Vagina (tissue), 2 donors: ENCODE data around the gene TBC1D22A. TPM values are rescaled to one million over a fixed set of nuclear protein-coding genes. Genes with fewer than 3 reads are reported as not detected.

Source experiments
- DNase-seq, 2 donors: peaks; one replicate each; pipeline ENCODE4 v3.0.0-alpha.2; 2017; ENCODE audit errors: extremely low spot score in 2 of 2
- H3K27ac ChIP-seq: fragments of 200-600 bp; sonication (generic); one replicate; pipeline ENCODE4 v1.5.1; 2019
- H3K27me3 ChIP-seq: fragments of 200-600 bp; sonication (generic); one replicate; pipeline ENCODE4 v1.5.1; 2019
- H3K36me3 ChIP-seq, 2 donors: fragments of 200-600 bp; sonication (generic); one replicate each; pipeline ENCODE4 v1.5.1; 2017 to 2019
- H3K4me1 ChIP-seq: fragments of 200-600 bp; sonication (generic); one replicate; pipeline ENCODE4 v1.5.1; 2019
- H3K4me3 ChIP-seq, 2 donors: fragments of 200-600 bp; sonication (generic); 1 replicate in 1 of 2; 2 replicates in 1 of 2; pipeline ENCODE4 v1.5.1; 2016 to 2019
- H3K9me3 ChIP-seq: fragments of 200-600 bp; sonication (generic); one replicate; pipeline ENCODE4 v1.5.1; 2019
- POLR2A ChIP-seq, 2 donors: fragments of 450-650 bp; IDR thresholded peaks; one replicate each; pipeline ENCODE4 v1.6.1; 2017; ENCODE audit warnings: antibody characterized with exemption in 2 of 2, mild to moderate bottlenecking in 2 of 2, moderate library complexity in 2 of 2
- POLR2AphosphoS5 ChIP-seq, 2 donors: sonication (generic); formaldehyde crosslinking; IDR thresholded peaks; one replicate each; pipeline ENCODE4 v1.9.0; 2017; ENCODE audit warnings: antibody characterized with exemption in 2 of 2, mild to moderate bottlenecking in 2 of 2, low read depth in 1 of 2; ENCODE audit not compliant: insufficient read depth in 1 of 2
- intact Hi-C: fragments of 100-400 bp; cut with DNase I; formaldehyde crosslinking; loops from one replicate; pipeline ENCODE4 v1.15.1; 2023
- total RNA-seq: library from RNA; depleted of rRNA; stranded (reverse); fragments of >200 nt; gene quantifications from one replicate; pipeline ENCODE4 v1.2.3, GENCODE V29; 2016
- TF ChIP-seq, protein P1 (sequence below), 3 experiments: fragments of 450-650 bp in 2 of 3; fragments of 200-600 bp in 1 of 3; sonication (generic) in 1 of 3; IDR thresholded peaks; one replicate each; pipeline ENCODE4 v1.5.1; 2017 to 2019; ENCODE audit warnings: antibody characterized with exemption in 3 of 3, mild to moderate bottlenecking in 2 of 3, moderate library complexity in 2 of 3

The TBC1D22A gene
- total RNA-seq, 1 donor from 2014 or later: 38.3 TPM

DNA sequence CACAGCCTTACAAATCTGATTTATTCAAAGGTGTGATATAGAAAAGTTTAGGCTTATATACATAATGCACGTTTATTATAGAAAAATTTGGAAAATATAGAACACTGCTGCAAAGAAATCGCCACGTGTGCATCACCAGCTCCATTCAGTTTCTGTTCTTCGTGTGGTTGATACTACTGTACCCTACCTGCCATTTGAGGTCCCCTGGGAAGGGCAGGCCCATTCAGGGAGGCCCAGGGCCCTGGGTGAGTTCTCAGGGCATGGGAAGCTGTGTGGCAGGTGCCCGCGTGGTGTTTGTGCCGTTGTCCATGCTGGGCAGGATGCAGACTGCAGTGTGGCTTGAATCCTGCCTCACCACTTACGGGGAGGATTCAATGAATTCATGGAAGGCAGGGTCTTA is 60.8 kb downstream of the TBC1D22A start:
- H3K4me3 ChIP-seq: no peak overlapping the region
- intact Hi-C loops: no loop called here
- peaks cover 4% of the 10 kb centered on the region for H3K4me1 ChIP-seq
- H3K9me3 ChIP-seq: no peaks in the 10 kb centered on the region
- TF ChIP-seq POLR2A (IDR thresholded peaks at IDR 0.05): no peak
- TF ChIP-seq, protein P1, sequence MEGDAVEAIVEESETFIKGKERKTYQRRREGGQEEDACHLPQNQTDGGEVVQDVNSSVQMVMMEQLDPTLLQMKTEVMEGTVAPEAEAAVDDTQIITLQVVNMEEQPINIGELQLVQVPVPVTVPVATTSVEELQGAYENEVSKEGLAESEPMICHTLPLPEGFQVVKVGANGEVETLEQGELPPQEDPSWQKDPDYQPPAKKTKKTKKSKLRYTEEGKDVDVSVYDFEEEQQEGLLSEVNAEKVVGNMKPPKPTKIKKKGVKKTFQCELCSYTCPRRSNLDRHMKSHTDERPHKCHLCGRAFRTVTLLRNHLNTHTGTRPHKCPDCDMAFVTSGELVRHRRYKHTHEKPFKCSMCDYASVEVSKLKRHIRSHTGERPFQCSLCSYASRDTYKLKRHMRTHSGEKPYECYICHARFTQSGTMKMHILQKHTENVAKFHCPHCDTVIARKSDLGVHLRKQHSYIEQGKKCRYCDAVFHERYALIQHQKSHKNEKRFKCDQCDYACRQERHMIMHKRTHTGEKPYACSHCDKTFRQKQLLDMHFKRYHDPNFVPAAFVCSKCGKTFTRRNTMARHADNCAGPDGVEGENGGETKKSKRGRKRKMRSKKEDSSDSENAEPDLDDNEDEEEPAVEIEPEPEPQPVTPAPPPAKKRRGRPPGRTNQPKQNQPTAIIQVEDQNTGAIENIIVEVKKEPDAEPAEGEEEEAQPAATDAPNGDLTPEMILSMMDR (IDR thresholded peaks at IDR 0.05): no peak
- no peak for TF ChIP-seq POLR2AphosphoS5 (IDR thresholded peaks at IDR 0.05; ENCODE audit: insufficient read depth in 1 of 2, low read depth in 1 of 2)
- DNase-seq: no peak
- H3K36me3 ChIP-seq: no peaks in the 10 kb centered on the region
- no peaks in the 10 kb centered on the region for H3K27me3 ChIP-seq
- no peak overlapping the region for H3K27ac ChIP-seq

DNA sequence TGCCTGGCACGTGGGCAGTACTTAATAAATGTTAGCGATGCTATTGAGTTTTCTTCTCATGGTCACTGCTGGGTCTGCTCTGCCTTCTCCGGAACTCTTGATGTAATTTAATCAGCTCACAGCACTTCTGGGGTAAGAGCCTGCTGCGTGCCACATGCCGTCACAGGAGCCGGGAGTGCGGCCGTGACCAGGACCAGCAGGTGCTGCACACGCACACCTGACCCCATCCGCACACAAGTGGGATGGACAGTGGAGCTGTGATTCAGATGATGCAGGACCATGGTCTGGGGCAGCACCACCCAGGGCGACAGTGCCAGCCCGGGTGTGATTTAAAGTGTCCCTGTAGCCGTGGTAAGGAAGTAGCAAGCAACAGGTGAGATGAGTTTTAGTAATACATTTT is 61.2 kb downstream of the TBC1D22A start:
- intact Hi-C loops: no loop called here
- Histone ChIP-seq H3K36me3 (no peaks in the 10 kb centered on the region), H3K4me3 (no peak overlapping the region), H3K27ac (no peak overlapping the region), H3K27me3 (no peaks in the 10 kb centered on the region), H3K9me3 (no peaks in the 10 kb centered on the region), H3K4me1 (peaks cover 8% of the 10 kb centered on the region)
- DNase-seq: no peak
- TF ChIP-seq, protein P1 (IDR thresholded peaks at IDR 0.05): no peak
- TF ChIP-seq POLR2A (IDR thresholded peaks at IDR 0.05) (no peak), POLR2AphosphoS5 (IDR thresholded peaks at IDR 0.05; ENCODE audit: insufficient read depth in 1 of 2, low read depth in 1 of 2) (no peak)

DNA sequence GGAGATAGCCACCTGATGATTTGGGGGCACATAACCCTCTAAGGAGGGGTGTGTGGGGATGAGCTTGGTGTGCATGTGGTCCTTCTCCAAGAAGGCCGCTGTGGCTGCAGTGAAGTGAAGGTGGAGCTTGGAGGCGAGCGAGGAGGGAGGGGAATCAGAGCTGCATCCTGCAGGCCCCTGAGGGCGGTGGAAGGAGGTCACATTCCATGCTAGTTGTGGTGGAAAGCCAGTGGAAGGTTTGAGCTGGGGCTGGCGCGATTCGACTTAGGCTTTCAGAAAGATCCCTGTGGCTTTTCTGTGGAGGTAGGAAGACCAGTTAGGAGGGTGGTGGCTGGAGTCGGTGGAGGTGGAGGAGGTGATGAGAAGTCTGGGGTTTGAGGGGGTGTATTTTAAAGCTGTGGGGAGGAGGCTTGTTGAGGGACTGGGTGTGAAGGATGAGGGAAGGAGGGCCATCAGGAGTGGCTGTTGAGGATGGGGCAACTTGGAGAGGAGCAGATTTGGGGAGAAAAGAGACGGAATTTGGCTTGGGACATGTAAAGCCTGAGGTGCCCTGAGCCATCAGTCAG is 62.0 kb downstream of the TBC1D22A start:
- no peak for TF ChIP-seq POLR2A (IDR thresholded peaks at IDR 0.05)
- TF ChIP-seq POLR2AphosphoS5 (IDR thresholded peaks at IDR 0.05; ENCODE audit: insufficient read depth in 1 of 2, low read depth in 1 of 2): no peak
- TF ChIP-seq, protein P1 (IDR thresholded peaks at IDR 0.05): no peak
- no peaks in the 10 kb centered on the region for H3K36me3 ChIP-seq
- no peaks in the 10 kb centered on the region for H3K9me3 ChIP-seq
- intact Hi-C loops: no loop called here
- no peaks in the 10 kb centered on the region for H3K27me3 ChIP-seq
- H3K27ac ChIP-seq: no peak overlapping the region
- no peak for DNase-seq
- H3K4me1 ChIP-seq: peaks cover 16% of the 10 kb centered on the region
- no peak overlapping the region for H3K4me3 ChIP-seq

DNA sequence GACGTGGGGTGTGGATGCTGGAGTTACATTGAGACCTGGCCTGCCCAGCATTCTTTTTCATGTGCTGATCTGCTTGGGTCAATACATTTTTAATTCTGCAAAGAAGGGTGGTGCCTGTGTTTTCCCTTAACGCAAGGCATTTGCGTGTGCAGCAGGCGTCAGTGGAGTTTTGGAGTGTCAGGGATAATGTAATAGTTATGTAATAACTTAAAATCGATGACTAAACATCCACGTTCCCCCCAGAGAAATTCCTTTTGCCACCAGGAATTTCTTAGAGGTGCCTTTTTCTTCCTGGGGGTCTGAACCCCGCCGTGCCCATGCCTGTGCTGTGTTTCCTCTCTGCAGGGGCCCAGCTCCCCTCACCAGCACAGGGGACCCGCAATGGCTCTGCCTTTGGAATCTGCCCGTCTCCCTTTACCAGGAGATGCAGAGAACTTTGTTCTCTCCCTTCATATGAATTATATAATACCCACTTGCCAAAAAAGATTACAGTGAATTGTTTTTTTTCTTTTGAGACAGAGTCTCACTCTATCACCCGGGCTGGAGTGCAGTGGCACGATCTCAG is 62.6 kb downstream of the TBC1D22A start:
- Histone ChIP-seq H3K4me3 (no peak overlapping the region), H3K27me3 (no peaks in the 10 kb centered on the region), H3K27ac (no peak overlapping the region), H3K36me3 (no peaks in the 10 kb centered on the region), H3K4me1 (peaks cover 22% of the 10 kb centered on the region), H3K9me3 (no peaks in the 10 kb centered on the region)
- no peak for TF ChIP-seq POLR2A (IDR thresholded peaks at IDR 0.05)
- TF ChIP-seq, protein P1 (IDR thresholded peaks at IDR 0.05): no peak
- no peak for TF ChIP-seq POLR2AphosphoS5 (IDR thresholded peaks at IDR 0.05; ENCODE audit: insufficient read depth in 1 of 2, low read depth in 1 of 2)
- no peak for DNase-seq
- intact Hi-C loops: no loop called here

DNA sequence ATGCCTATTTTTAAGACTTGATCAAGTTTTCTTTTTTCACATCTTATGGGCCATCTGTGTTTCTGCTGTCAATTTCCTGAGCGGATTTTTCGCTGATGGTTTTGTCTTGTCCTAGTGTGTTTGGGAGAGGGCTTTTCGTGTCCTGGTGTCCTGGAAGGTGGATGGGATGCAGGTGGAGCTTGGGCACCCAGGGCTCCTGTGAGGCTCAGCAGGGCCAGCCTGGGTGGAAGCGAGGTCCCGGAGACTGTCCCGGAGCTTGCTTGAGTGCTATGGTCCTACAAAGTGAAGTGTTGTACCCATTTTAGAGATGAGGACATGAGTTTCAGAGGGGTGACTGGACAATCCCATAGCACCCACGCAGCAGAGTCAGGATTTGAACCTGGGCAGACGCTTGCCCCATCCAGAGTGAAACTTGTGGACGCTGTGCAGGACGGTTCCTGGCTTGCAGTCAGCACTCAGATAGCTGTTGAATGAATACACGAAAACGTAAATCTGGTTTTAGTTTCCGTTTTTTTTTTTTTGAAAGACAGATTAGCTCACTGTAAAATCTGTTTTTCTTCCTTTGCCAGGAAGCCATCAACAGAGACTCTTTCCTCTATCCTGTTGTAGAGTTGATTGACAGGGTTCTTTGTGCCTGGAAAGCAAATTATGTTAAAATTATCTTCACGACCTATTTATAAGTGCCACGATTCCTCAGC is 64.1 kb downstream of the TBC1D22A start:
- TF ChIP-seq, protein P1 (IDR thresholded peaks at IDR 0.05): no peak
- TF ChIP-seq POLR2A (IDR thresholded peaks at IDR 0.05) (no peak), POLR2AphosphoS5 (IDR thresholded peaks at IDR 0.05; ENCODE audit: insufficient read depth in 1 of 2, low read depth in 1 of 2) (no peak)
- Histone ChIP-seq H3K36me3 (no peaks in the 10 kb centered on the region), H3K27ac (no peak overlapping the region), H3K9me3 (no peaks in the 10 kb centered on the region), H3K27me3 (no peaks in the 10 kb centered on the region), H3K4me1 (peaks cover 32% of the 10 kb centered on the region), H3K4me3 (no peak overlapping the region)
- intact Hi-C loops: no loop called here
- DNase-seq: peak in 1 of 2 donors; percentile 32
